Activated naive CD8-positive, alpha-beta T cell treated with anti-CD3 and anti-CD28 coated beads, Interleukin-2, amount 10 ng/mL, durations not matched to agents 7 days and 5 days (primary cell): ENCODE measurements around the gene DHRS7B. TPM values are rescaled to one million over a fixed set of nuclear protein-coding genes. Genes with fewer than 3 reads are reported as not detected.
A peak's percentile ranks its signal among the peaks of the same experiment; 100 is the strongest.

Source experiments
- ATAC-seq: fragments of 150-1000 bp; cut with Tn5 transposase; one replicate; pipeline ENCODE4 v1.10.0; 2021; ENCODE audit warnings: low read depth, moderate library complexity
- POLR2A ChIA-PET: fragments of 350-600 bp; sonication (Branson Sonifier 250); formaldehyde crosslinking; loops from one replicate; lab custom pipeline; 2021; ENCODE audit warnings: antibody characterized with exemption; lab: Charles Lee
- DNase-seq: peaks from one replicate; pipeline ENCODE4 v3.0.0; 2021
- H3K27ac Mint-ChIP-seq: one replicate; pipeline ENCODE4 v1.8.0; 2022; ENCODE audit warnings: mild to moderate bottlenecking, mixed read lengths
- H3K27me3 Mint-ChIP-seq: one replicate; pipeline ENCODE4 v1.8.0; 2022; ENCODE audit warnings: mild to moderate bottlenecking, moderate library complexity, mixed read lengths
- H3K36me3 Mint-ChIP-seq: one replicate; pipeline ENCODE4 v1.8.0; 2021; ENCODE audit warnings: mild to moderate bottlenecking, mixed read lengths
- H3K4me1 Mint-ChIP-seq: one replicate; pipeline ENCODE4 v1.8.0; 2021; ENCODE audit warnings: mixed read lengths
- H3K4me3 Mint-ChIP-seq: one replicate; pipeline ENCODE4 v1.8.0; 2022; ENCODE audit warnings: mild to moderate bottlenecking, moderate library complexity, mixed read lengths
- H3K9me3 Mint-ChIP-seq: one replicate; pipeline ENCODE4 v1.8.0; 2021; ENCODE audit warnings: mixed read lengths
- total RNA-seq, 2 experiments: library from RNA; stranded (reverse); gene quantifications; one replicate each; pipeline ENCODE4 v1.2.3, GENCODE V29; 2021

Gene DHRS7B
- total RNA-seq, 2 experiments from 2014 or later = 12.6 to 14.2 TPM

- no peaks in the 10 kb centered on the region for H3K9me3 Mint-ChIP-seq
- no peaks in the 10 kb centered on the region for H3K4me1 Mint-ChIP-seq
- H3K27me3 Mint-ChIP-seq = no peaks in the 10 kb centered on the region
- no peak overlapping the region for H3K27ac Mint-ChIP-seq
- ATAC-seq (no peak), DNase-seq (no peak)
- H3K4me3 Mint-ChIP-seq = no peak overlapping the region
- H3K36me3 Mint-ChIP-seq = peaks cover 7% of the 10 kb centered on the region
- POLR2A ChIA-PET = no interaction called here
These were observed 41.7 kb downstream of the DHRS7B start for GRCh38 chr17:21168555-21168865.

GRCh38 chr17:21169496-21169895 lies 42.7 kb downstream of the DHRS7B start:
- POLR2A ChIA-PET = no interaction called here
- no peak overlapping the region for H3K27ac Mint-ChIP-seq
- ATAC-seq (no peak), DNase-seq (no peak)
- H3K4me3 Mint-ChIP-seq = no peak overlapping the region
- no peaks in the 10 kb centered on the region for H3K9me3 Mint-ChIP-seq
- peaks cover 9% of the 10 kb centered on the region for H3K36me3 Mint-ChIP-seq
- H3K27me3 Mint-ChIP-seq = no peaks in the 10 kb centered on the region
- H3K4me1 Mint-ChIP-seq = no peaks in the 10 kb centered on the region

- DNase-seq = no peak
- H3K9me3 Mint-ChIP-seq = no peaks in the 10 kb centered on the region
- no peaks in the 10 kb centered on the region for H3K4me1 Mint-ChIP-seq
- no peak overlapping the region for H3K27ac Mint-ChIP-seq
- POLR2A ChIA-PET = no interaction called here
- H3K4me3 Mint-ChIP-seq = no peak overlapping the region
- H3K27me3 Mint-ChIP-seq = no peaks in the 10 kb centered on the region
- no peak for ATAC-seq
- H3K36me3 Mint-ChIP-seq = peaks cover 7% of the 10 kb centered on the region
These were observed 44.0 kb downstream of the DHRS7B start for GRCh38 chr17:21170809-21171208.

GRCh38 chr17:21171309-21171922 lies 44.7 kb downstream of the DHRS7B start:
- POLR2A ChIA-PET = no interaction called here
- Mint-ChIP-seq H3K4me3 (no peak overlapping the region), H3K4me1 (no peaks in the 10 kb centered on the region), H3K27me3 (no peaks in the 10 kb centered on the region), H3K9me3 (no peaks in the 10 kb centered on the region), H3K27ac (peak overlapping the region; percentile 42), H3K36me3 (peaks cover 7% of the 10 kb centered on the region)
- DNase-seq = no peak
- no peak for ATAC-seq

- ATAC-seq (no peak), DNase-seq (no peak)
- peaks cover 7% of the 10 kb centered on the region for H3K36me3 Mint-ChIP-seq
- no peaks in the 10 kb centered on the region for H3K4me1 Mint-ChIP-seq
- H3K27me3 Mint-ChIP-seq = no peaks in the 10 kb centered on the region
- no peaks in the 10 kb centered on the region for H3K9me3 Mint-ChIP-seq
- no peak overlapping the region for H3K27ac Mint-ChIP-seq
- H3K4me3 Mint-ChIP-seq = no peak overlapping the region
- POLR2A ChIA-PET = no interaction called here
These were observed 45.3 kb downstream of the DHRS7B start for GRCh38 chr17:21171970-21172510.

- ATAC-seq (no peak), DNase-seq (no peak)
- Mint-ChIP-seq H3K4me3 (no peak overlapping the region), H3K27ac (no peak overlapping the region), H3K27me3 (no peaks in the 10 kb centered on the region), H3K9me3 (no peaks in the 10 kb centered on the region), H3K4me1 (no peaks in the 10 kb centered on the region), H3K36me3 (peaks cover 7% of the 10 kb centered on the region)
- POLR2A ChIA-PET = no interaction called here
These were observed 46.1 kb downstream of the DHRS7B start for GRCh38 chr17:21172846-21173245.

- H3K4me3 Mint-ChIP-seq = no peak overlapping the region
- no peak overlapping the region for H3K27ac Mint-ChIP-seq
- POLR2A ChIA-PET = no interaction called here
- peaks cover 5% of the 10 kb centered on the region for H3K36me3 Mint-ChIP-seq
- no peak for ATAC-seq
- H3K27me3 Mint-ChIP-seq = no peaks in the 10 kb centered on the region
- no peak for DNase-seq
- no peaks in the 10 kb centered on the region for H3K4me1 Mint-ChIP-seq
- no peaks in the 10 kb centered on the region for H3K9me3 Mint-ChIP-seq
These were observed 46.8 kb downstream of the DHRS7B start for GRCh38 chr17:21173543-21173942.

GRCh38 chr17:21174186-21174585 lies 47.4 kb downstream of the DHRS7B start:
- Mint-ChIP-seq H3K27ac (no peak overlapping the region), H3K36me3 (peaks cover 5% of the 10 kb centered on the region), H3K4me3 (no peak overlapping the region), H3K9me3 (no peaks in the 10 kb centered on the region), H3K4me1 (no peaks in the 10 kb centered on the region), H3K27me3 (no peaks in the 10 kb centered on the region)
- POLR2A ChIA-PET = no interaction called here
- DNase-seq (no peak), ATAC-seq (no peak)

GRCh38 chr17:21174713-21175112 lies 47.9 kb downstream of the DHRS7B start:
- no peaks in the 10 kb centered on the region for H3K9me3 Mint-ChIP-seq
- H3K4me3 Mint-ChIP-seq = no peak overlapping the region
- ATAC-seq (no peak), DNase-seq (no peak)
- H3K36me3 Mint-ChIP-seq = peaks cover 5% of the 10 kb centered on the region
- H3K27me3 Mint-ChIP-seq = no peaks in the 10 kb centered on the region
- POLR2A ChIA-PET = no interaction called here
- H3K4me1 Mint-ChIP-seq = no peaks in the 10 kb centered on the region
- H3K27ac Mint-ChIP-seq = no peak overlapping the region

GRCh38 chr17:21176773-21177395 lies 50.1 kb downstream of the DHRS7B start:
- H3K4me3 Mint-ChIP-seq = no peak overlapping the region
- no peaks in the 10 kb centered on the region for H3K27me3 Mint-ChIP-seq
- POLR2A ChIA-PET = no interaction called here
- DNase-seq (no peak), ATAC-seq (no peak)
- H3K4me1 Mint-ChIP-seq = no peaks in the 10 kb centered on the region
- H3K36me3 Mint-ChIP-seq = peaks cover 10% of the 10 kb centered on the region
- H3K9me3 Mint-ChIP-seq = no peaks in the 10 kb centered on the region
- no peak overlapping the region for H3K27ac Mint-ChIP-seq

- H3K4me3 Mint-ChIP-seq = no peak overlapping the region
- H3K9me3 Mint-ChIP-seq = no peaks in the 10 kb centered on the region
- H3K4me1 Mint-ChIP-seq = no peaks in the 10 kb centered on the region
- no peak for DNase-seq
- peaks cover 7% of the 10 kb centered on the region for H3K36me3 Mint-ChIP-seq
- no peak for ATAC-seq
- no peak overlapping the region for H3K27ac Mint-ChIP-seq
- no peaks in the 10 kb centered on the region for H3K27me3 Mint-ChIP-seq
- POLR2A ChIA-PET = no interaction called here
These were observed 50.6 kb downstream of the DHRS7B start for GRCh38 chr17:21177401-21177800.

GRCh38 chr17:21177854-21178600 lies 51.3 kb downstream of the DHRS7B start:
- DNase-seq (no peak), ATAC-seq (no peak)
- Mint-ChIP-seq H3K36me3 (peaks cover 7% of the 10 kb centered on the region), H3K4me1 (no peaks in the 10 kb centered on the region), H3K27ac (no peak overlapping the region), H3K4me3 (no peak overlapping the region), H3K9me3 (no peaks in the 10 kb centered on the region), H3K27me3 (no peaks in the 10 kb centered on the region)
- POLR2A ChIA-PET = no interaction called here

GRCh38 chr17:21183468-21183867 lies 56.7 kb downstream of the DHRS7B start:
- no peak overlapping the region for H3K27ac Mint-ChIP-seq
- no peaks in the 10 kb centered on the region for H3K9me3 Mint-ChIP-seq
- H3K36me3 Mint-ChIP-seq = peaks cover 5% of the 10 kb centered on the region
- H3K4me1 Mint-ChIP-seq = peaks cover 3% of the 10 kb centered on the region
- ATAC-seq (no peak), DNase-seq (no peak)
- H3K4me3 Mint-ChIP-seq = no peak overlapping the region
- POLR2A ChIA-PET = no interaction called here
- no peaks in the 10 kb centered on the region for H3K27me3 Mint-ChIP-seq

GRCh38 chr17:21184570-21184969 lies 57.8 kb downstream of the DHRS7B start:
- DNase-seq (no peak), ATAC-seq (no peak)
- Mint-ChIP-seq H3K27ac (no peak overlapping the region), H3K9me3 (no peaks in the 10 kb centered on the region), H3K27me3 (no peaks in the 10 kb centered on the region), H3K36me3 (peaks cover 5% of the 10 kb centered on the region), H3K4me3 (no peak overlapping the region), H3K4me1 (peaks cover 3% of the 10 kb centered on the region)
- POLR2A ChIA-PET = no interaction called here
